Fibroblast of skin of back (primary cell): ENCODE measurements around the gene CDH13.

Source experiments
- DNase-seq: peaks from one replicate; pipeline ENCODE4 v3.0.0-alpha.2; 2013

The CDH13 gene

DNA sequence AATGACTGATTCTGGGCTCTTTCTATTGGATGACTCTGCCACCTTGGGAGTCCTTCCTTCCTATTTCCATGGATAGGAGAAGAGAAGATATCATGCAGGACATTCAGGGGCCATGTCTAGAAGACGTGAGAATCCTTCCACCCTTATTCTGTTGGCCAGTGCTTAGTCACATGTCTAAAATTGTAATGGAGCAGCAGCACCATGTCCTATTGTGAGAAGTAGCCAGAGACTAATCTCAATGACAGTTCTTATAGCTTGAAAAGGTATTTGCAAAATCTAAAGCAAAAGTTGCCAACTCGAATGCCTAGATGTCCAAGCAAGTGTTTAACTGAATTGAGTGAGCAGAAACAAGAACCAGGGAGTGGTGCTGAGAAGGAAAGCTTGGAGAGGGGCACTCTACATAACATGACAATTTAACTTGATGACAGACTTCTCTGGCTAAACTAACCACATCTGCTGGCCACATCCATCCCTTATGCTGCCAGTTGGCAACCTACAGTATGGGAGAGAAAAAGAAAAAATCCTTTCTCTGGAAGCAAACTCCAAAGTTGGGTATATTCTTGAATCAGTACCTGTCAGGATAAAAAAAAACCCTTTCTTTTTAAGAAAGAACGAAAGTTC is 225.7 kb downstream of the CDH13 start:
- no peak for DNase-seq

GRCh38 chr16:82855471-82855870 is 228.7 kb downstream of the CDH13 start:
- DNase-seq: peak; percentile 30

GRCh38 chr16:82857693-82858365 is 231.1 kb downstream of the CDH13 start:
- DNase-seq: no peak

DNA sequence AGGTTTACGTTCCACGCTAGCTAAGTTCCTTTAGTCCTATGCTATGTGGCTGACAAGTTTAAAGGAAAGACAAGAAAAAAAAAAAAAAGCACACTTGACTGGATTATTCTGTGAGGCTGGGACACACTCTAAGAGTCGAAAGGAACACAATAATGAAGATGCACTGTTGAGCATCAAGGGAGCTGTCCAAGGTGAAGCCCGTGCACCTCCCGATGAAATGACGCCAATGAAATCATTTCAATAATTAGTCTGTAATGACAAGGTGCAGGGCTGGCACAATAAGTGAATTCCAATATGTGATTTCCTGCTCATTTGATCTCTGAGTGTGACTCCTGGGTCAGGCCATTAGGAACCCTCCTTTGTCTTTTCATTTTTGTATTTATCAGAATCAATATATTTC is 232.9 kb downstream of the CDH13 start:
- no peak for DNase-seq

DNA sequence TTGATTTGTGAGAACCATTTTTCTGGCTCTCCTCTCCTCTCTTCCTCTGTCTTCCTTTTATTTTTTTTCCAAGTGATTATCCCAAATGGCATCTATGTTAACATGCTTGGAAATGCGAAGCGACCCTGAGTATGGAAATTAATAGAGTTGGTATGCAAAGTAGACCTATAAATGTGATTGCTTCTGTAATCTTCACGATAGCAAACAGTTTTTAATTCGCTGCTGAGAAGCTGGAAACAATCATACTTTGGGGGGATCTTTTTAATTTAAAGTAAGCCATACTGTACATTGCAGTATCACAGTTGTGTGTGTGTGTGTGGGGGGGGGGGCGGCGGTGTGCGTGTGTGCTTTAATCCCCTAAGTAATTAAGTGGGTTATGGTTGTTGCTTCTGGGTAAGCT is 233.3 kb downstream of the CDH13 start:
- DNase-seq: no peak

DNA sequence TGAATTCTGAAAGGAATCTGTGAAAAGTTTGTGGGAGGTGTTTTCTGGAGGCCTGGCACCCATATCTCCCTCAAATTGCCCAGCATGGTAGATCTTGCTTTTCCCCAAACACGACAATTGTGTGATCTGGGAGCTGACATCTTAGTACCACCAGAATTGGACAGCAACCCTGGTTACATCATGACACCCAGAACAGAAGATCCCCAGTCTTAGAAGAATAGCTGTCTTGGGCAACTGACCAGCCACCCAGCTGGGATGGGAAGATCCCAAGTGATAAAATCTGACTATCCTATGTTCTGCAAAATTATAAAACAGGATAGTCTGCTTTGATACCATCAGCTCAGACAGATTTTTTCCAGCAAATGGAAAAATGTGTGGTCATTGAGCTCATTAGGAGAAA is 235.3 kb downstream of the CDH13 start:
- DNase-seq: no peak

DNA sequence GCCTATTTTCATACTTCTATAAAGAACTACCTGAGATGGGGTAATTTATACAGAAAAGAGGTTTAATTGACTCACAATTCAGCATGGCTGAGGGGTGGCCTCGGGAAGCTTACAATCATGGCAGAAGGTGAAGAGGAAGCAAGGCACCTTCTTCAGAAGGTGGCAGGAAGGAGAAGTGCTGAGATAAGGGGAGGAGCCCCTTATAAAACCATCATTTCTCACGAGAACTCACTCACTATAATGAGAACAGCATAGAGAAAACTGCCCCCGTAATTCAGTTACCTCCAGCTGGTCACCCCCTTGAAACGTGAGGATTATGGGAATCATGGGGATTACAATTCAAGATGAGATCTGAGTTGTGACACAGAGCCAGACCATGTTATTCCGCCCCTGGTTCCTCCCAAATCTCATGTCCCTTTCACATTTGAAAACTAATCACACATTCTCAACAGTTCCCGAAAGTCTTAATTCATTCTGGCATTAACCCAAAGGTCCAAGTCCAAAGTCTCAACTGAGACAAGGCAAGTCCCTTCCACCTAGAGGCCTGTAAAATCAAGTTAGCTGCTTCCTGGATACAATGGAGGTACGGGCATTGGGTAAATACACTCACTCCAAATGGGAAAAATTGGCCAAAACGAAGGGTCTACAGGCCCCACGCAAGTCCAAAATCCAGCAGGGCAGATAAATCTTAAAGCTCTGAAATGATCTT is 237.7 kb downstream of the CDH13 start:
- DNase-seq: no peak

DNA sequence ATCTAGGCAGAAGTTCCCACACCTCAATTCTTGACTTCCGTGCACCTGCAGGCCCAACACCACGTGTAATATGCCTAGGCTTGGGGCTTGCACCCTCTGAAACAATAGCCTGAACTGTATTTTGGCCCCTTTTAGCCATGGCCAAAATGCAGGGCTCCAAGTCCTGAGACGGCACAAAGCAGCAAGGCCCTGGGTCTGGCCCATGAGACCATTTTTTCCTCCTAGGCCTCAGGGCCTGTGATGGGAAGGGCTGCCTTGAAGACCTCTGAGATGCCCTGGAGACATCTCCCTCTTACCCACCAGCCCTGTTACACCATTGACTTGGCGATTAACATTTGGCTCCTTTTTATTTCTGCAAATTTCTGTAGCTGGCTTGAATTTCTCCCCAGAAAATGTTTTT is 238.6 kb downstream of the CDH13 start:
- DNase-seq: no peak

DNA sequence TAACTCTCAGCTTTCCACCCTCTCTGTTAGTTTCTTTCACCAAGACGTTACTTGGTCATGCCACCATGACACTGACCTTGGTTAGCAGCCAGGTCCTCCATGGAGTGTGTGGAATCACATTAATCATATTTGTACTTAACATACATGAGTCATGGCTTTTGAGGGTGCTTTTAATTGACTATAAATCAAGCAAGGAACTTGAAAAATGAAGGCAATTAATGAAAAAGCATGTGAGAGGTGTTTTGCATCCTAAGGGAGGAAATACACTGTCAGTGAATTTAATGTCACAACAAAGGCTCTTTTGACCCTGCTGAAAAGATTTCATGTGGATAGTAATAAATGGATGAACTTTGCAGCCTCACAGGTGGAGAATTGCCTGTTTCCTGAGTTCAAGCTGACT is 240.7 kb downstream of the CDH13 start:
- no peak for DNase-seq

DNA sequence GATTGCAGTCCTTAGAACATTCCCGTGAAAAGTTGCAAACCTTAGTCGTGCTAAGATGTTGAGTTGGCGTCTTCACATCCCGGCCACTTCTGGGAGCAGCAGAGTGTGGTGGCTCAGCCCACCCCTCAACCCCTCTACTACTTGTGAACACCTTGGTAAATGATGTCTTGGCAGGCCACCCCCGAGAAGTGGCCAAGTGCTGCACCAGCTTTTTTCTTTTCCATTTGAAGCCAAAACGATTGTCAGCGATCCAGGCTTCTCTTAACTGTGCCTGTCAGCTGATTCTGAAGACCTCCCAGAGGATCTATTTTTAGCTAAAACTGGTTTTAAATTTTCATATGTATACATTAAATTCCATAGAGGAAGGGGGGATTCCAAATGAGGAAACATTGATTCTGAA is 247.5 kb downstream of the CDH13 start:
- no peak for DNase-seq

GRCh38 chr16:82874672-82875071 is 247.9 kb downstream of the CDH13 start:
- DNase-seq: peak; percentile 40

GRCh38 chr16:82876951-82877350 is 250.2 kb downstream of the CDH13 start:
- DNase-seq: peak; percentile 40

GRCh38 chr16:82878466-82878865 is 251.7 kb downstream of the CDH13 start:
- no peak for DNase-seq

DNA sequence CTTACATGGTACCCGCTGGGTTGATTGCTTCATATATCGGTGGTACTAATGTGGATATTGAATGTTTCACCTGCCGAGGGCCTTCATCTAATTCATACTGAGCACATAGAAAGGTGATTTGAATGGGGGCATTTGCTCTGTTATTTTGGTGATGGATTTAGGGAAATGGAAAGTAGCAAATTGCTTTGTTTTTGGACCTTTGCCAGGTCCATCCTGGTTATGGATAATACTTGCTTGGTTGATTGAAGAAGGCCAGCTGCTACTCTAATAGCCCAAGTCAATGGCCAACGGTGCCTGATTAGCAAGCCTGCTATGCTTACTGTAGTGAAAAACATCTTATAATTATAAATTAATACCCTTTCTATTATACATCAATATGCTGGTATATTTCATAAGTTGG is 253.6 kb downstream of the CDH13 start:
- no peak for DNase-seq

GRCh38 chr16:82881516-82881915 is 254.7 kb downstream of the CDH13 start:
- peak; percentile 33 for DNase-seq

- no peak for DNase-seq
Observed at GRCh38 chr16:82882226-82882625, 255.5 kb downstream of the CDH13 start.

- DNase-seq: no peak
Observed at GRCh38 chr16:82882982-82883835, 256.4 kb downstream of the CDH13 start.

GRCh38 chr16:82884320-82884898 is 257.6 kb downstream of the CDH13 start:
- DNase-seq: no peak

- DNase-seq: no peak
Observed at GRCh38 chr16:82886146-82886545, 259.4 kb downstream of the CDH13 start.

GRCh38 chr16:82888591-82889001 is 261.8 kb downstream of the CDH13 start:
- no peak for DNase-seq

GRCh38 chr16:82891424-82891823 is 264.7 kb downstream of the CDH13 start:
- DNase-seq: no peak

DNA sequence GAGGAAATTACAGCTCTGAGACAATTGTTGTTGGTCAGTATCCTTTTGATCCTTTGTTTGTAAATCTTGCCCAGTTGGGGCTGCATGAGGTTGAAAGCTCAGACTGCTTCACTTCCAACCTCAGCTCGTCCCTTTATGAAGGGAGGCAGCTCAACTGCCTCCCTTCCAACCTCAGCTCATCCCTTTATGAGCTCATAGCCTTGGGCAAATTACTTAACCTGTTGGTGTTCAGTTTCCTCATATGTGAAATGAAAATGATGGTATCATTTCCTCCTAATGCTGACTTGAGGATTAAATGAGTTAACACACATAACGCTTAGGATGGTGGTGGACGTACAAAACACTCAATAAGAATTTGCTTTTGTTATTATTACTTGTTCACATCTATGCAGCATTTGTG is 265.1 kb downstream of the CDH13 start:
- no peak for DNase-seq

DNA sequence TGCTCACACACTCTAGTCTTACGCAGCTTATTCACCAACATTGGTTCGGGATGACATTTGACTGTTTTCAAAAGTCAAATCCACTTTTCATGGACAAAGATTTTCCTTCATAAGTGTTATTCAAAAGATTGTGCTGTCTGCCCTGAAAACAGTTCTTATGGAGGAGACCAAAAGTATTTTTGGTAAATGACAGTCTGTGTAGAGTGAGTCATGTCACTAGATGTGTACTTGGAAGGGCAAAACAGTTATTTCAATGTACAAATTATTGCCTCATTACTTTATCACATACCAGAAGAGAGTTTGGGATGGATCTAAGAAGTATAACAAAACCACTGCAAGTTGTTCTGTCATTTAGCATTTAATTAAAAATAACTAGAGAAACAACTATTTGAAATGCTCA is 265.6 kb downstream of the CDH13 start:
- DNase-seq: peak; percentile 54
